Activated CD4-positive, alpha-beta T cell treated with anti-CD3 and anti-CD28 coated beads, Interleukin-2, Interleukin-6, amounts not matched to agents 100 ng/mL and 50 ng/mL, durations not matched to agents 16 hours and 8 hours (primary cell): ENCODE measurements around the gene CRTC1.
"Not testable (repeated sequence)": the region's sequence is repeated elsewhere in the genome, so short reads cannot be mapped to it uniquely, and the experiment has no call there.

Source experiments
- DNase-seq: peaks from one replicate; pipeline ENCODE4 v3.0.0-alpha.2; 2020

Gene CRTC1

DNA sequence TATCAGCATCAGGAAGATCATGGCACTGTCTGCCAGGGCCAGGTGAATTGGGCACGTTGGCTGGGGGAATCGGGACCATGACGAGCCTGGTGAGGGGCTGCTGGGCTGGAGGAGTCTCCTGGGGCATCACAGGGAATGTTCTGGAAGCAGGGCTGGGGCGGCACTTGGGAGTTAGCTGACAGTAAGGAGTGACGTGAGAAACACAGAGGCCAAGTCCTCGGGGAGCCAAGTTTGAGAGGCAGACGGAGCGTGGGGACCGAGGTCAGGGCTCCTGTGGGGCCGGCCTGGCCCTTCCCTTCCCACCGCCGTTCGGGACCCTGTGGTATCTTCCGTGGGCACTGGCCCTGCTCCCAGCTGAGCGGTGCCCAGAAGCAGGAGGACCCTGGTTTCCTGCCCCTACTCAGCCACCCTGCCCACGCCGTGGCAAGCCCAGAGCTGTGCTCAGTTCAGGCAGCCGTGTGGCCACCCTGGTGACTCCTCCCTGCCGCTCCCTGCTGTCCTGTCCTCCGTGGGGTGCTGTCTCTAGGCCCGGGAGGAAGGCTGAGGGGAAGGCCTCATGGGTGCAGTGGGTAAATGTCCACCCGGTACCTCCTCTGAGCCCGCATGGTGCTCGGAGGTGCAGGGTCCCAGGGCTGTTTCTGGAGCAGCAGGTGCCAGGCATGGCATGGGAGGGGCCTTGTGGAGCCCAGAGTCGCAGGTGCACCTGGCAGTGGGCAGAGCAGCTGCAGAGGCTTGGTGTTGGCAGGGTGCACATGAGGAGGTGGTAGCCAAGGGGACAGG is 25.2 kb downstream of the CRTC1 start:
- DNase-seq: no peak

DNA sequence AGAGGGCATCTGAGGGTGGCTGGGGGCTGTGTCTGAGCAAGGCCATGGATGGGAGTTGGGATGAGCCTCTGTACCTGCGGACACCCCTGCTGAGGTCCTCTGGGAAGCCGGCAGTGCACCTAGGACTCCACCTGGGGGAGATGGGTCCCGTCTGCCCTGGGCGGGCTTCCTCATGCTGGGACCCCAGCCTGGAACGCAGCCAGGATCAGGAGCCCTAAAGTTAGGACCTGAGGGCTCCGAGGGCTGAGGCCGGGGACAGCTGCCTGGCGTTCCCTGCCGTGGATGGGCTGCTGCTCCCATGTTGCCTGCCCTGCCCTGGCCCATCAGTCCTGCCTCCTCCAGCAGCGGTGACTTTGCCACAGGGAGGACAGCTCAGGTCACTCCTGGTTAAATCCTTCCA is 26.1 kb downstream of the CRTC1 start:
- DNase-seq: no peak

DNA sequence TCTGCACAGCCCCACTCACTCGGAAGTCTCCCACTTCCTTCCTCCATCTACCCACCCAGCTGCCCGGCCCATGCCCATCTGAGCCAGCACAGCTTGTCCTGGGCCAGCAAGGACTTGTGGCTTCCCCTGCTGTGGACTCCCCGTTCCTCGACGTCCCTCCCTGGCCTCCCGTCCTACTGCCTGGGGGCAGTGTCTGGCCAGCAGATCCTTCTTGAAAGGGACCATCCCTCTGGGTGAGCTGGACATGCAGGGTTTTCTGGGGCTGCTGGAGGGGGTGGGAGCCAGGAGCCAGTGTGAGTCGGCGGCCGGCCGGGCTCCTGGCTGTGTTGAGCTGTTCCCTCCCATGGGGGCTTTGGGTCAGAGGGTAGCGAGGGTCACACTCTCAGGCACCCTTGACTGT is 26.7 kb downstream of the CRTC1 start:
- no peak for DNase-seq

DNA sequence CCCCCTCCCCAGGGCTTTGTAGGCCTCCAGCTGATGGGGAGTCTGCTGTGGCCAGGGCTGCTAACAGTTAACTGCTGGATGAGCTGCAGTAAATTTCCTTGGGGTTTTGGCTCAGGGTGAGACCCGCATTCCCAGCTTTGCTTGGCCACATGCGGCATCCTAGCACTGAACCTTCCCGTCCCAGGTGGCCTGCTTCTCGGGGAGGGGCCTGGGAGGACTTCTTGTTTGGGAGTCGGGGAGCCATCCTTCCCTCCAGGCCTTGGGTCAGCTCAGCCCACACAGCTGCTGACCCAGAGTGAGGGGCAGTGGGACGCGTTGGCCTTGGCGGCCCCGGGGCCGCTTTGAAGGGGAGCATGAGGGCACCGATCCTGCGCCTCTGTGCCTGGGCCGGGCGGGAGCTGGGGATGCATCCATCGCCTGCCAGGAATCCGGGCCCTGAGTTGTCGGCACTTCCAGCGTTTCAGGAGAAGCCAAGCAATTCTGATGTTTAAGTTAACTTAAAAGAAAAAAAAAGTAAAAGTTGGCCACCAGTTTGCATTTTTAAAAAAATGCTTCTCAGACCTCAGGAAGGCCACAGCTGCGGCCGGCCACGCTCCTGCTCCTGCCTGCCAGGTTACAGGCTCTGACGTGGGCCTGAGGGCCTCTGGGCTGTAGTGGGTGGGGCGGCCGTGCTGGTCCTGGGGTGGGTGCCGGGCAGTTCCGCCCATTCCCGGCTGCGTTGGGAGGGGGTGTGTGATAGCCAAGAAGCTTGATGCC is 27.7 kb downstream of the CRTC1 start:
- no peak for DNase-seq

DNA sequence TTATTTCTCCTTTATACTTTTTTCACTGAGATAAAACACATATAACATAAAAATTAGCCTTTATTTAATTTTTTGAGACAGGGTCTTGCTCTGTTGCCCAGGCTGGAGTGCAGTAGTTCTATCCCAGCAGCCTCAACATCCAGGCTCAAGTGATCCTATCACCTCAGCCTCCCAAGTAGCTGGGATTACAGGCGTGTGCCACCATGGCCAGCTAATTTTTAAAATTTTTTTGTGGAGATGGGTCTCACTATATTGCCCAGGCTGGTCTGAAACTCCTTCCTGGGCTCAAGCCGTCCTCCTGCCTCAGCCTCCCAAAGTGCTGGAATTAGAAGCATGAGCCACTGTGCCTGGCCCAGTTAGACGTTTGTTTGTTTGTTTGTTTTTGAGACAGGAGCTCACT is 28.4 kb downstream of the CRTC1 start:
- DNase-seq: no peak

DNA sequence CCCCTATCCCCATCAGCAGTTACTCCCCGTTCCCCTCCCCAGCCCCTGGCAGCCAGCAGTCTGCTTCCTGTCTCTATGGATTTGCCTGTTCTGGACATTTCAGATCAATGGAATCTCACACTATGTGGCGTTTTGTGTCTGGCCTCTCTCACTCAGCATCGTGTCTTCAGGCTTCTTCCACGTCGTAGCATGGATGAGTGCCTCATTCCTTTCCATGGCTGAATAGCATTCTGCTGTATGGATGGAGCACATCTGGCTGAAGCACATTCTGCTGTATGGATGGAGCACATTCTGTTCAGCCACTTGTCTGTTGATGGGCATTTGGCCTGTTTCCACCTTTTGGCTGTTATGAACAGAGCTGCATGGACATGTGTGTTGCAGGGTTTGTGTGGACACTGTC is 29.5 kb downstream of the CRTC1 start:
- no peak for DNase-seq

DNA sequence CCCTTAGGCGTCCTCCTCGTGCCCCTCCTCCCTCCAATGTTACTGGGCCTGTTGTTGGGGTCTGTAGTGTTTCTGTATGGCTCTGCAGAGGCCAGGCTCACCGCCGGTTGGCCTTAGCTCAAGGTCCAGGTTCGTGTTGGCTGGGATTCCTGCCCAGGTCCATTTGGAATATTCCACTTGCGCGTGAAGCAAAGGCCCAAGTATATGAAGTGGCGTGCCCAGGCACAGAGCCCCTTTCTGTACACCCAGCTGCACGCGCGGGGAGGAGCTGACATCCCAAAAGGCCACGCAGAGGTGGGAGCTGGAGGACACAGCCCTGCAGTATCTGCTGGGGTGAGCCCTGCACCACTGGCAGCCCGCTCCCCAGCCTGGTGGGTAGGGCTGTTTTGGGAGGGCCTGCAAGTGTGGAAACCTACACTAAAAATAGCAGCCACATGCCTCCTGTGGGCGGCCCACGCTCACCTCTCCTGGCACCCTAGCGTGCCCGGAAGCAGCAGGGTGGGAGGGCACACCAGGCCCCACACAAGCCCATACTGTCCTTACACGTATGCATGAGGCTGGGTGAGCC is 30.2 kb downstream of the CRTC1 start:
- no peak for DNase-seq

DNA sequence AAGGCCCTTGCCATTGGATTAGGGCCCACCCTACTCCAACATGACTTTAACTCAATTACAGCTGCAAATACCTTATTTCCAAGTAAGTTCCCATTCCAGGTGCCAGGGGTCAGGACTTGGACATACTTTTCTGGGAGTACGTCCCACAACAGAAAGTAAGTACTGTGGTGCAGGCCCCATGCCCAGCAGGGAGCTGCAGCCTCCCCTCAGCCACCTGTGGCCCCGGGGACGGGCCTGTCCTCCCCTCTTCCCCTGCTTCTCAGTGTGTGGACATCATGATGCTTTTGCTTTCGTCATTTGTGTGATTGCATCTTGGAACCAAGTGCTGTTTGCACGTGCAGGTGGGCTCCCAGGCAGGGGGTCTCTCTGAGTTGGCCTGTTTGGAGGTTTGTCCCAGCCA is 31.9 kb downstream of the CRTC1 start:
- DNase-seq: no peak

DNA sequence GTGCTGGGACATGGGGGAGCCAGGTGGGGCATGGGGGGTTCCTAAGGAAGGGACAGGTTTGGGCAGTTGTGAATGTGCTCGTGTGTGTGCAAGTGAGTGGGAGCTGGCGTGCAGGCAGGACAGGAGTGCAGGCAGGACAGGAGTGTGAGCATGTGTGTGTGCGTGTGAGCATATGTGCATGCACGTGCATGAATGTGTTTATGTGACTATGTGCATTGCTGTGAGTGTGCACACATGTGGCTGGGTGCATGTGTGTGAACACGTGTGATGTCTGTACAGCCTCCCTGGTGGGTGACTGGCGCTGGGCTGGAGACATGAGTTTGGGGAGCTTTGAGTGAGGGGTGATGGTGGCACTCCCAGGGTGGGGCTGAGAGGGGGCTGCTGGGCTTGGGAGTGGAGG is 33.4 kb downstream of the CRTC1 start:
- DNase-seq: no peak

DNA sequence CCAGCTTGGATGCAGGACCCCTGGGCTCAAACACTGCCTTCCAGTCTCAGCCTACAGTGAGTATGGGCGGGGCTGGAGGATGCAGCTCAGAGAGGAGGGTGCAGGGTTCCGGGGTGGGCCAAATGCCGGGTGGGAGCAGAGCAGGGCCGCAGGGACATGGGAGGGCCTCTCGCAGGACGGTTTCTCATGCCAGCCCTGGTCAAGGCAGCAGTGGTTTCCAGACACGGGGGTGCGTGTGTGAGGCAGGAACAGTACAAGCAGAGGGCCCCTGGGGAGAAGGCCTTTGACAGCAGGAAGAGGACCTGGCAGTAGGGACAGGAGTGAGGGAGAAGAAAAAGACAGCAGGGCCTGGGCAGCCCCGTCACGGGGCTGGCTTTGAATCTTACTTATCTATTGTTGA is 34.1 kb downstream of the CRTC1 start:
- no peak for DNase-seq

DNA sequence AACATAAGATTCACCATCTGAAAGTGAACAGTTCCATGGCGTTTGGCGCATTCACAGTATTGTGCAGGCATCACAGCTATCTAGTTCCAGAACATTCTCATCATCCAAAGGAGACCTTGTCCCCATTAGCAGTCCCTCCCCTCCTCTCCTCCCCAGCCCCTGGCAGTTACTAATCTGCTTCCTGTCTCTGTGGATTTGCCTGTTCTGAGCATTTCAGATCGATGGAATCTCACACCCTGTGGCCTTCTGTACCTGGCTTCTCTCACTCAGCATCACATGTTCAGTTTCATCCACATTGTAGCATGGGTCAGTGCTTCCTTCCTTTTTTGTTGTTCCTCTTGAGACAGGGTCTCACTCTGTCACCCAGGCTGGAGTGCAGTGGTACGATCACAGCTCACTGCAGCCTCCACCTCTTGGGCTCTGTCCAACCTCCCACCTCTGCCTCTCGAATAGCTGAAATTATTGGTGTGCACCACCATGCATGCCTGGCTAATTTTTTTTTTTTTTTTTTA is 34.6 kb downstream of the CRTC1 start:
- DNase-seq: no peak

DNA sequence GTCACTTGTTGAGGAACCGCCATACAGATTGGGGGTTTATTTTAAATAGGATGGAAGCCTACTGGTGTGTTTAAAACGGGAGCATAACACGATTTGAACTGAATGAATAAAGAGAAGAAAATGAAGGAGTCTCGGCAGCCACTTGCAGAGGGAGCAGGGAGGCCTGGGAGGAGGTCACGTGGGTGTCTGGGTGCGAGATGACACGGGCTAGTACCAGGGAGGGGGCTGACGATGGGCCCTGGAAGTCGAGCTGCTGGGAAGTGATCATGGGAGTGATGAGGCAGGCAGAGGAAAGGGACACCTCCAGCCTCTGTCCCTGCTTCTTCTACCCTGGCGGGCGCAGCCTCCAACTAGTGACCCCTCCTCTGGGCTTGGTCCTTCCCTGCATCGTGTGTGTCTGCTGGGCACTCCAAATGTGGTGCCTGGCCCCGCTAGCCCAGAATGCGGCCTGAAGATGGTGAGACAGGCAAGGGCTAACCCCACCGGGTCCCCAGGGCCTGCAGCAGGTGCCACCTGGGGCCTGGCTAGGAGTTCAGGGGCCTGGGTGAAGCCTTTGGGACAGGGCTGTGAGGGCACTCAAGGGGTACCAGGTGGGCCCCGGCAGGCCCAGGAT is 35.5 kb downstream of the CRTC1 start:
- no peak for DNase-seq

DNA sequence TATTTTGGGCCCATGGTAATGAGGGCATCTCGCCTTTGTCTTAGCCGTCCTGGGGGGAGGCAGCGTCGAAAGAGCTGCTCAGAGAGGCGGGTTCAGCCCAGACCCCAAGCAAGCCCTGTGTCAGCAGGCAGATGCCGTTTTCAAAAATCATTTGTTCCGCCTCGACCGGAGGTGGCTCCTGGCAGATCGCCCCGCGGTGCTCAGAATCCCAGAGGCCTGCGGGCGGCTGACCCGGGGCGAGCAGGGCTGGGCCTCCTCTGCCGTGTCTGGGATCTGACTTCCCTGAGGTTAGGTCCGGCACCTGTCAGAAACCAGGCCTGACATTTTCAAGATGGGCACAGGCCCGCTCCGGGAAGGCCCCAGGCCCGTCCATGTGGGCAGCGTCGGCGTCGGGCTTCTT is 36.1 kb downstream of the CRTC1 start:
- DNase-seq: no peak

DNA sequence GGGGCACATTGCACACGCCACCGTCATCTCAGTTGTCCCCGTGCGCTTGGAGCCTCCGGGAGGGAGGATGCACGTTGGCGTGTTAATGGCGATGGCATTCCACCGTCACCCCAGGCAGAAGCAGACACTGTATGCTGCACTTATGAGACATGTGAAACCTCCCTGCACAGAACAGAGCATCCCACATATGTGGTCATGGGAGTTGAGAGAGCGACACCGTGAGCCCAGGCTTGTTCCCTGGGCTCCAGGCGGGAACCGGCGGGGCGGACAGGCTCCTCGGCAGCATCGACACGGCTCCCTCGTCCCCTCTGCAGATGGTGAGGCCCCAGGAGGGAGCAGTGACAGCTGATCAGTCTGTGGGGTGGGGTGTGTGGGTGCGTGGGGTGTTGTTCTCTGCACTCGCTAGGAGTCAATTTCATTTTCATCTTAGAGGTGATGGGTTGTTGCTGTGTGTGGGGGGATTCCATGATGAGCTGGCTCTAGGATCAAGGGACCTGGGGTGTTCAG is 40.4 kb downstream of the CRTC1 start:
- no peak for DNase-seq

DNA sequence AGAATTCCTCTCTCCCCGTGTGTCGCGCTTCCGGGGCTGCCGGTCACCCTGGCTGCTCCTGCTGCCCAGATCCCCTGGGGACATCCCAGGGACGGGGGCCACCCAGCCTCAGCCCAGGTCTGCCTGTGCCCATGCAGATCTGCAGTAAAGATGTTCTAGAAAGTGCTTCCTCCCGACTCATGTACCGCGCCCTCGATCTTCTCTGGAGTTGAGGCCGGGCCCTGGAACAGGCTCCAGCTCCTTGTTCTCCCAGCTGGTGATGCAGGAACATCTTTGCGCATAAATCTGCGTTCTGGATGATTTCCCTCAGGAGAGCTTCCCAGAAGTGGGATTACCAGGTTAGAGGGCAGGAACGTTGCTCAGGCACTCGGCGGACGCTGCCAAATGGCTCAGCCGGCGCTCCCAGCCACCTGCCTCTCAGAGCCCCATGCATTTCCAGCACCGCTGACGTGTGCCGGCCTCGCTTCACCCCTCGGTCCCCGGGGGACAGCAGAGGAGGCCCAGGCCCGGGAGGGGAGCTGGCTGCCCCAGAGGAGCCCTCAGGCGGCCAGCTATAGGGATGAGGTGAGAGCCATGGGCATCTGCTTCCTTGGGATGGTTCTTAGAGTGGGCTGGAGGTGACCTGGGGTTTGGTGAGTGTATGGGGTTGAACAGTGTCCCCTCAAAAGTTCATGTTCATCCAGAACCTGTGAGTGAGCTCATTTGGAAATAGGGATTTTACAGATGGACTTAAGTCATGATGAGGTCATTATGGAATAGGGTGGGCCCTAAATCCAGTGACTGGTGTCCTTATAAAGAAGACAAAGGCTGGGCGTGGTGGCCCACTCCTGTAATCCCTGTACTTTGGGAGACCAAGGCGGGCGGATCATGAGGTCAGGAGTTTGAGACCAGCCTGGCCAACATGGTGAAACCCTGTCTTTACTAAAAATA is 42.6 kb downstream of the CRTC1 start:
- DNase-seq: no peak

DNA sequence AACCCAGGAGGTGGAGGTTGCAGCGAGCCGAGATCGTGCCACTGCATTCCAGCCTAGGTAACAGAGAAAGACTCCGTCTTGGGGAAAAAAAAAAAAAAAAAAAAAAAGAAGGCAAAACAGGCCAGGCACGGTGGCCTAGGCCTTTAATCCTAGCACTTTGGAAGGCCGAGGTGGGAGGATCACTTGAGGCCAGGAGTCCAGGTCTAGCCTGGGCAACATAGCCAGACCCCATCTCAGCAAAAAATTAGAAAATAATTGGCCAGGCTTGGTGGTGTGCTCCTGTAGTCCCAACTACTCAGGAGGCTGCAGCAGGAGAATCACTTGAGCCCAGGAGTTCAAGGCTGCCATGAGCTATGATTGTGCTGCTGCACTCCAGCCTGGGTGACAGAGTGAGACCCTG is 43.4 kb downstream of the CRTC1 start:
- no peak for DNase-seq

DNA sequence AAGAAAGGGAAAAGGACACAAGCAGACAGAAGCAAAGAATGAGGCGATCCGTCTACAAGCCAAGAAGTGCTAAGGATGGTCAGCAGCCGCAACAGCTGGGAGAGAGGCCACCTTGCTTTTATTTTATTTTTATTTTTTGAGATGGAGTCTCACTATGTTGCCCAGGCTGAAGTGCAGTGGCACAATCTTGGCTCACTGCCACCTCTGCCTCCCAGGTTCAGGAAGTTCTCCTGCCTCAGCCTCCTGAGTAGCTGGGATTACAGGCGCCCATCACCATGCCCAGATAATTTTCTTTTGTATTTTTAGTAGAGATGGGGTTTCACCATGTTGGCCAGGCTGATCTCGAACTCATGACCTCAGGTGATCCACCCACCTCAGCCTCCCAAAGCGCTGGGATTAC is 44.1 kb downstream of the CRTC1 start:
- not testable (repeated sequence) for DNase-seq

DNA sequence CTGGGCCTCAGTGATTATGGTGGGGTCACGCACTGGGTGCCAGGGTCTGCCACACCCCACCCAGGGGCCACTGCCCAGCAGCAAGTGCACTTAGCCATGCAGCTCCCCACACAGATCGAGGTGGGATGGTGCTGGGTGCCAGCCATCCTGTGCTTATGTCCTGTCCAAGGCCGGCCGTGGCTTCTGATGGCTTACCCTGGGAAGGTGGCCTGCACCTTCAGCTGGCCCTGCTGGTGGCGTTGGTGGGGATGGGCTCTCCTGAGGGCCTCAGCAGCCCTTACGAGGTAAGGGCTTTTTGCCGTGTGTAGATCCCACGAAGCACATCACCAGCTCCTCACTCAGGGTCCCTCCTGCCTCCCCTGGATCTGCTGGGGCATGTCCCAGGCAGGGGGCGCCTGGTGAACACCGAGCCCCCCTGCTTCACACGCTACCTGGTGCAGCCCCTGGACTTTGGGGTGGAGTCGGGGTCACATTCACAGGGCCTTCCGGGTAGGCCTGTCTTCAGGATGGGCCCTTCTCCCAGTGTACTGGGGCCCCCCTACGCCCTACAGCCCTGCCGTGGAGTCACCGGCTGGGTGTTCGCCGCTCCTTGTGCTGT is 46.6 kb downstream of the CRTC1 start:
- no peak for DNase-seq

DNA sequence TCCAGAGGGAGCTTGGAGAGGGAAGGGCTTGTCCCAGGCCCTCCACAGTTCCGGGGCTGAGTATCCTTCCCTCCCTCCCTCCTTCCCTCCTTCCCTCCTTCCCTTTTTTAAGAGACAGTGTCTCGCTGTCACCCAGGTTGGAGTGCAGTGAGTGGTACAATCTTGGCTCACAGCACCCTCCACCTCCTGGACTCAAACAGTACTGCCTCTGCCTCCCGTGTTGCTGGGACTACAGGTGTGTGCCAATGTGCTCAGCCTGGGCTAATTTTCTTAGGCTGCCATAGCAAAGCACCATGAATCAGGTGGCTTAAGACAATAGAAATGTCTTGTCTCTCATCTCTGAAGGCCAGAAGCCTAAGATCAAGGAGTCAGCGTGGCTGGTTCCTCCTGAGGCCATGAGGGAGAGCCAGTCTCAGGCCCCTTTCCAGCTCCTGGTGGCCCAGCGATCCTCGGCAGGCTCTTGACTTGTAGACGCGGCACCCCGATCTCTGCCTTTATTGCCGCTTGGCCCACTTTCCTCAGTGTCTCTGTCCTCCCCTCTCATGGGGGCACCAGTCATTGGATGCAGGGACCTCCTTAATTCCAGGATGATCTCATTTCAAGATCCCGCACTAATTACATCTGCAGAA is 47.5 kb downstream of the CRTC1 start:
- no peak for DNase-seq

DNA sequence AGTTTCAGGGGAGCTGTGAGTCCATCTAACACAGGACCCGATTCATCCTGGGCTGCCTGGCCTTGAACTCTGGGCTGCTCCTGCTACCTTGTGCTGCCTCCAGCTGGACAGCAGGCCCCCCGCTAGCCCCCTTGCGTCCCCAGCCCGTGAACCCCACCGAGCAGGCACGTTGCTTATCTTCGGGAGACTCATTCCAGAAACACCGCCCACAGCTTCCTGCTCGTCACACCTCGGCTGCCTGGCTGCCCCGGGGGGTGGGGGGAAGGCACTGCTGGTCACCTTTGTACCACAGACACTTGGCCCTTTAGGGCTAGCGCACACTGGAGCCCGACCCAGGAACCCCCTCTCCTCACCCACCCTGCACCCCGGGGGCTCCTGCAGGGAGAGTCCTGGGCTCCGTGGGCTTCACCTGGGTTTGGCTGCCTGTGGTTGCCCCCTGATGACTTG is 48.1 kb downstream of the CRTC1 start:
- no peak for DNase-seq

DNA sequence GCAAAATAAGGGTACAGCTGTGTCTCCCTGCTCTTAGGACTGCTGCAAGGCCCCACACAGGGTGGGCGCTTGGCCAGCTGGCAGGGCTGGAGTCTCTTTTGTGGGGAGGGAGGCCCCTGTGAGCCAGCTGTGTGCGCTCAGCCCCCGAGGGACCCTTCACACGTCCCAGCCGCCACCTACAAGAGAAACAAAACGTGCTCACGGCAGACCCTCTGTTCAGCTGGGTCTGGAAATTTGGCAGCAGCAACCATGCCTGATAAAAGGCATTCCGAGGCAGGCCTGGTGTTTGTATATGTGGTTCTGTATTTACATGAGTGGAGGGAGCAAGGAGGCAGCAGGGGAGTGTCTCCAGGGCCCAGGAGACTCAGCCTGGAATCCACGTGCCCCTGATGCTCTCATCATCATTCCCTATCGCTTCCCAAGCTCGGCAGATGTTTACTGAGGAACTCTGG is 49.7 kb downstream of the CRTC1 start:
- no peak for DNase-seq
